ENCODE results near the gene IPP.

DNA sequence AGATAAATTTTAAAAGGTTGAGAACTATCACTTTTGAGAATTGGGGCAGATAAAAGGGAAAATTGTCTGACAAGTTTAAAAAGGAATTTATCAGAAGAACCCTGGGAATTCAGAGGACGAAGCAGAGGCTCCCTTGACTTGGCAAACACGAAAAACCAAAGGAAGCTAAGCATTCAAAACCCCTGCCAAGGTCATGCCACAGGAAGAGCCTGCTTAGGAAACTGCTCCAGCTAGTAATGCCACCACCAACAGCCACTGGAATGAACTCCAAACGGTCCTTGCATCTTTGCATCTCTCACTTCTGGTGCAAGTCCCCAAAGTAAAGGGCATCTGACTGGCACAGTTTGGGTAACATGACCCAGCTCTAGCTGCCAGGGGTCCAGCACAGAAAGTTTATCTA is 71.3 kb downstream of the IPP start:
- TF ChIP-seq CTCF (IDR thresholded peaks at IDR 0.05; ENCODE audit: low read depth, low read length, poor library complexity, severe bottlenecking) (no peak), EZH2phosphoT487 (IDR thresholded peaks at IDR 0.05; ENCODE audit: borderline replicate concordance, low read length) (no peak)

Data from DOHH2 (cell line).